ENCODE results near the gene CEND1.
A peak's percentile ranks its signal among the peaks of the same experiment; 100 is the strongest.

CEND1 gene

DNA sequence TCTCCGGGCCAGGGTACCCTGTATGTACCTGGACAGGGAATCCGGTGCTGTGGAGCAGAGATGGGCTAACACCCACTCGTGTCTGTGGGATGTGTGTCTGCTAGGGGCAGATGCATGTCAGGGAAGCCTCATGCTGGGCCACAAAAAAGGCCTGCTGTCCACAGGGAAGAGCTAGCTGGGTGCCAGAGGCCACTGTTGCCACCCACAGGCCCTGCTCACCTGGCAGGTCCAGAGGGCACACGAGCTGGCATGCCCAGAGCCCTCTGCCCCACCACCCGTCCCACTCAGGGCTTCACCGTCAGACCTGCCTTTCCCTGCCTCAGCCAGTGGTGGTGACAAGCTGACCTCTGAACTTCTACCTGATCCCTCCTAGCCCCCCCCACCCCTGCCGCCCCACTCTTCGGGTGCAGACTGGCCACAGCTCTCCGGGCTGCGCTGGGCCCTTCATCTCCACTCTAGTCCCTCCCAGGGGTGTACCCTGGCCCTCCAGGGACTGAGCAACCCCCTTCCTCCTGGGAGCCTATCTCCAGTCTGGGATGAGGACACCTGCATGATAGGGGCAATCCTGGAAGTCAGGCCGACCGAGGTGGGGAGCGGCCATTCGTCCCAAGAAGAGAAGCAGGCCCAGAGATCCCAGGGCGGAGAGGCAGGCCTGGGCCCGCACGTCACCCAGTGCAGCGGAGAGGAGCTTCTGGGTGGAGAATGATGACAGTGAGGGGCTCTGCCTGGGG, 6.8 kb upstream of the CEND1 start:
- Histone ChIP-seq H3K9ac (ENCODE audit: insufficient read length, low read depth) (peak overlapping the region; percentile 88), H3K36me3 (ENCODE audit: insufficient read depth, insufficient read length, low read length) (peaks cover 60% of the 10 kb centered on the region), H3K4me1 (ENCODE audit: insufficient read depth, insufficient read length) (peaks cover 38% of the 10 kb centered on the region), H3K27me3 (ENCODE audit: insufficient read depth, insufficient read length) (no peaks in the 10 kb centered on the region), H3K9me3 (ENCODE audit: insufficient read depth, low read length) (no peaks in the 10 kb centered on the region), H3K4me3 (ENCODE audit: insufficient read length, low read depth) (peak overlapping the region; percentile 94)
- no peak for TF ChIP-seq ZNF274 (IDR thresholded peaks at IDR 0.05; ENCODE audit: low read depth, low read length)
- no peak for TF ChIP-seq YY1 (IDR thresholded peaks at IDR 0.05; ENCODE audit: insufficient read depth, insufficient read length)
- no peak for TF ChIP-seq SUZ12 (IDR thresholded peaks at IDR 0.05; ENCODE audit: extremely low read depth, insufficient read depth, insufficient read length)
- no peak for DNase-seq (ENCODE audit: low read depth, low spot score)

DNA sequence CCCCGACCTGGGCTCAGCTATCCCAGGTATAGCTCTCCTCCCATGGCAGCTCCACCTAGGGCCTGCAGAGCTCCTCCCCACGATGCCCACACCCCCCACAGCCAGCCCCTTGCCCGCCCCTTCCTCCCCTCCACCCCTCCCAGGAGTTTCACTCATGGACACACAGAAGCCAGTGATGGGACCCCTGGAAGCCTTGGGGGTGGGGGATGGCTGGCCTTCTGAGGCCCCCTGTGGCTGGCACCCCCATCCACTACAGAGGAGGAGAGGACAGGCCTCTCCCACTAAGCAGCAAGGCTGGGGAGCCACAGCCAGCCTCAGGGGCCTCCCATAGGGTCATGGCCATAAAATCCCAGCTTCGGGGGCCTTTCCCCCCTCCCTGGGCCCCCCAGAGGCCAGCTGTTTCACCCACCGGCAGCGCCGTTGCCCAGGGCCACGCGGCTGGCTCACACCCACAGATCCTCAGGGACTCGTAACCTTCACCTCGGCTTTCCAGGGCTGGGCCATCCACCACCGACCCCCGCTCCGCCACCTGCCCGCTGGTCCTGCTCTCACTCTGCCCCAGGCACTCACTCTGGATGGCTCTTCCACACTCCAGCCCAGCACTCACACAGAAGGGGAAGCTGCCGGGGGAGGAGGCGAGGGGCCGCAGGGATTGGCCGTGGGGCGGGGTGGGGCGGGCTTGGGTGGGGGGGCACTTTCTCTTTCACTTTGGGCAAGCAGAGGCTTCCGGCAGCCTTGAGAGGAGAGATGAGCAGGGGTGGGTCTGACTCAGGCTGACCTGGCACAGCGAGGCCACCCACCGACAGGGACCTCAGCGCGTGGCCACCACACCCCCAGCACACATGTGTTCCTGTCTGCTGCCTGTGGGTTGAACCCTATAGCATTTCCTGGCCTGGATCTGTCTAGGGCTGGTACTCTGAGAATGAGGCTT, 6.0 kb upstream of the CEND1 start:
- Histone ChIP-seq H3K4me1 (ENCODE audit: insufficient read depth, insufficient read length) (peaks cover 46% of the 10 kb centered on the region), H3K9me3 (ENCODE audit: insufficient read depth, low read length) (no peaks in the 10 kb centered on the region), H3K36me3 (ENCODE audit: insufficient read depth, insufficient read length, low read length) (peaks cover 60% of the 10 kb centered on the region), H3K4me3 (ENCODE audit: insufficient read length, low read depth) (peak overlapping the region; percentile 94), H3K9ac (ENCODE audit: insufficient read length, low read depth) (peak overlapping the region; percentile 88), H3K27me3 (ENCODE audit: insufficient read depth, insufficient read length) (no peaks in the 10 kb centered on the region)
- no peak for DNase-seq (ENCODE audit: low read depth, low spot score)
- TF ChIP-seq ZNF274 (IDR thresholded peaks at IDR 0.05; ENCODE audit: low read depth, low read length), result no peak
- TF ChIP-seq YY1 (IDR thresholded peaks at IDR 0.05; ENCODE audit: insufficient read depth, insufficient read length), result no peak
- TF ChIP-seq SUZ12 (IDR thresholded peaks at IDR 0.05; ENCODE audit: extremely low read depth, insufficient read depth, insufficient read length), result no peak

DNA sequence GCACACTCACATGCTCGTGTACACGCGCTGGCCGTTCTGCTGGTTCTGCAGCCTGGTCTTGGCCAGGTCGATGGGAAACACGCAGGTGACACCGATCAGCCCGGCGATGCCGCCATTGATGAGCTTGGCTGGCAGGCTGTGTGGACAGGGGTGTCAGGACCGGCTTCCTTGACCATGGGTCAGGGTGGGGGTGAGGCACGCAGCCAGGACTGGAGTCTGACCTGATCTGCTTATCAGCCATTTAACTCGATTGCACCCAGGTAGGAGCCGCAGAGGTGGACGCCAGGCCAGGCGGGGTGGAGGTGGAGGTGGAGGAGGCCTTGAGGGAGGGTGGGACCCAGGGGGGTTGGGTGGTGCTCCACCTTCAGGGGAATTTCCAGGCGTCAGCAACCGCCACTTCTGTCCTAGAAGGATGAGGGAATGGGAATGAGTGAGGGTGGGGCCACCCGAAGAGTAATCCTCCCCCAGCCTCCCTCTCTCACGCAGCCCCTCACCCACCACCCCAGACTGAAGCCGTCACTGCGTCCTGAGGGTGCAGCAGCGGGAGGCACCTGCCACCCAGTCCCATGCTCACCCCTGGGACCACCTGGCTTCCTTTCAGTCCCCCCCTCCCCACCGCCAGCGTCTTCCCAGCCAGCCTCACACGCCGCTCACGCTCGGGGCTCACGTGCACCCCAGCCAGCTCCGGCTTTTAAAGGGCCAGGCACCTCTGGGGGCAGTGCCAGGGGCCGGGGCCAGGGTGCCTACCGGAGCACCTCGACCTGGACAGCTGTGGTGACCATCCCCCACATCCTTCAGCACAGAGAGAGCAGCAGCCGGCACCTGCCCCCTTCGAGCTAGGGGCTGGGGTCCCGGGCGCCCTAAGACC, 5.1 kb upstream of the CEND1 start:
- no peaks in the 10 kb centered on the region for H3K9me3 ChIP-seq (ENCODE audit: insufficient read depth, low read length)
- H3K27me3 ChIP-seq (ENCODE audit: insufficient read depth, insufficient read length), result no peaks in the 10 kb centered on the region
- peaks cover 52% of the 10 kb centered on the region for H3K36me3 ChIP-seq (ENCODE audit: insufficient read depth, insufficient read length, low read length)
- peak overlapping the region; percentile 77 for H3K9ac ChIP-seq (ENCODE audit: insufficient read length, low read depth)
- no peak for TF ChIP-seq ZNF274 (IDR thresholded peaks at IDR 0.05; ENCODE audit: low read depth, low read length)
- TF ChIP-seq YY1 (IDR thresholded peaks at IDR 0.05; ENCODE audit: insufficient read depth, insufficient read length), result no peak
- TF ChIP-seq SUZ12 (IDR thresholded peaks at IDR 0.05; ENCODE audit: extremely low read depth, insufficient read depth, insufficient read length), result no peak
- DNase-seq (ENCODE audit: low read depth, low spot score), result no peak
- H3K4me1 ChIP-seq (ENCODE audit: insufficient read depth, insufficient read length), result peaks cover 50% of the 10 kb centered on the region
- H3K4me3 ChIP-seq (ENCODE audit: insufficient read length, low read depth), result peak overlapping the region; percentile 24

DNA sequence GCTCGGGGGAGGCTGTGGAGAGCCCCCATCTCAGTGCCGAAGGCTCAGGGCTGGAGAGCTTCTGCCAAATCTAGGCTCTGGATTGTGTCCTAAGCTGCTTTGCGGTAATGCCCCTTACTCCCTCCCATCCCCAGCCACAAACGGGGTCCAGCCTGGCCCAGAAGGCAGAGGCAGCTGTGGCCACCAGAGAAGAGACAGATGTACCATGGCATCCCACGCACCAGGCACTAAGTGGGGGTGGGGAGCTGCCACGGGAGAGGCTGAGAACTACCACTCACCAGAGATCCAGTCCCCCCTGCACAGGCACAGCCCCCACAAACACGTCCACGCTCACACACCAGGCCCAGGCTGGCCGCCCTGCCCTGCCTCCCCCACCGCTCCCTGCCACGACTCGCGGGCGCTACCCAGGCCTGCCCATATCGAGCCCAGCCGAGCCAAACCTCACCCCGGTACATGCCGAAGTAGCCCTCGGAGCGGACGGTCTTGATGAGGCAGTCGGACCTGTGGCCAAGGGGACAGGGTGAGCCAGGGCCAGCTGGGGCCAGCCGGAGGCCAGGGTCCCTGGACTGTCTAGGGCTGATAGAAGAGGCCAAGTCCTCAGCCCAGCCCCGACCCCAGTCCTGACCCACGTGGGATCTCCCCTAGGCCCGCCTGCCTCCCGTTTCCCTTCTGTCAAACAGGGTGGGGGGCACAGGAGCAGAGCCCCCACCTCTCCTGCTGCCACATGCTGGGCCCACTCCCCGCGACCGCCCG, 4.3 kb upstream of the CEND1 start:
- Histone ChIP-seq H3K4me3 (ENCODE audit: insufficient read length, low read depth) (no peak overlapping the region), H3K4me1 (ENCODE audit: insufficient read depth, insufficient read length) (peaks cover 49% of the 10 kb centered on the region), H3K27me3 (ENCODE audit: insufficient read depth, insufficient read length) (no peaks in the 10 kb centered on the region), H3K9me3 (ENCODE audit: insufficient read depth, low read length) (no peaks in the 10 kb centered on the region), H3K36me3 (ENCODE audit: insufficient read depth, insufficient read length, low read length) (peaks cover 43% of the 10 kb centered on the region), H3K9ac (ENCODE audit: insufficient read length, low read depth) (peak overlapping the region; percentile 59)
- no peak for DNase-seq (ENCODE audit: low read depth, low spot score)
- no peak for TF ChIP-seq ZNF274 (IDR thresholded peaks at IDR 0.05; ENCODE audit: low read depth, low read length)
- TF ChIP-seq SUZ12 (IDR thresholded peaks at IDR 0.05; ENCODE audit: extremely low read depth, insufficient read depth, insufficient read length), result no peak
- TF ChIP-seq YY1 (IDR thresholded peaks at IDR 0.05; ENCODE audit: insufficient read depth, insufficient read length), result no peak

DNA sequence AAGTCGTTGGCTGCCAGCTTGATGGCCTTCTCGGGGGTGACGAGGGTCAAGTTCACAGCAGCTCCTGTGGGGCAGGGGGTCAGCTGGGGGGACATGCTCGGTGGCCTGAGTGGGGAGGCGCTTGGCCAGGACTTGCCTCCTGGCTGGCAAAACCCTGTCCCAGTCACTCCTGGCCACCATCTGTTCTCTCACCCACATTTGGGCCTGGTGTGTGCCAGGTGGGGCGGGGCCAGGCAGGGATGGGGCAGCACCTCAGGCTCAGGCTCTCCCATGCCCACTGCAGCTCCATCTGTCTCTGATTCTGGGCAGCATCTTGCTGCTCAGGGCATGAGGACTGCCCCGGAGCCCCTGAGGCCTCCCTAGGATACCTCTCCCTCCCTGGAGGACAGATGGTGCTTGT, 3.7 kb upstream of the CEND1 start:
- Histone ChIP-seq H3K36me3 (ENCODE audit: insufficient read depth, insufficient read length, low read length) (peaks cover 39% of the 10 kb centered on the region), H3K27me3 (ENCODE audit: insufficient read depth, insufficient read length) (no peaks in the 10 kb centered on the region), H3K4me3 (ENCODE audit: insufficient read length, low read depth) (no peak overlapping the region), H3K4me1 (ENCODE audit: insufficient read depth, insufficient read length) (peaks cover 53% of the 10 kb centered on the region), H3K9me3 (ENCODE audit: insufficient read depth, low read length) (no peaks in the 10 kb centered on the region), H3K9ac (ENCODE audit: insufficient read length, low read depth) (peak overlapping the region; percentile 15)
- DNase-seq (ENCODE audit: low read depth, low spot score), result no peak
- TF ChIP-seq ZNF274 (IDR thresholded peaks at IDR 0.05; ENCODE audit: low read depth, low read length) (no peak), YY1 (IDR thresholded peaks at IDR 0.05; ENCODE audit: insufficient read depth, insufficient read length) (no peak), SUZ12 (IDR thresholded peaks at IDR 0.05; ENCODE audit: extremely low read depth, insufficient read depth, insufficient read length) (no peak)

DNA sequence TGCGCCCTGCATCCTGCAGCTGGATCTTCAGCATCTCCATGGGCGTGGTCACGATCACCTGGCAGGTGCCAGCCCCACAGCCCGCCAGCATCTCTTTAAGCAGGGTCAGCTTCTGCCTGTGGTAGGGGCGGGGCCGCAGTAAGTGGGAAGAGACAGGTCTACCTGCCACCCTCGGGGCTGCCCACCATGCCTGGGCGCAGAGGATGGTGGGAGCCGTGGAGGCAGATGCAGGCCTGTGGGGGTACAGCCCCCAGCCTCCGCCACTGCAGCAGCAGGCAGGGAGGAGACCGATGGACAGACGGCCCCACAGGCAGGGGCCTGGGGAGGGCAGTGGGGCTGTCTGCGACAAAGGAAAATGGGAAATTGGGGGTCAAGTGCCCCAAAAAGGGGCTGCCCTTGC, 3.0 kb upstream of the CEND1 start:
- Histone ChIP-seq H3K4me3 (ENCODE audit: insufficient read length, low read depth) (no peak overlapping the region), H3K4me1 (ENCODE audit: insufficient read depth, insufficient read length) (peaks cover 54% of the 10 kb centered on the region), H3K36me3 (ENCODE audit: insufficient read depth, insufficient read length, low read length) (peaks cover 39% of the 10 kb centered on the region), H3K9me3 (ENCODE audit: insufficient read depth, low read length) (no peaks in the 10 kb centered on the region), H3K27me3 (ENCODE audit: insufficient read depth, insufficient read length) (no peaks in the 10 kb centered on the region), H3K9ac (ENCODE audit: insufficient read length, low read depth) (no peak overlapping the region)
- no peak for TF ChIP-seq SUZ12 (IDR thresholded peaks at IDR 0.05; ENCODE audit: extremely low read depth, insufficient read depth, insufficient read length)
- no peak for TF ChIP-seq ZNF274 (IDR thresholded peaks at IDR 0.05; ENCODE audit: low read depth, low read length)
- TF ChIP-seq YY1 (IDR thresholded peaks at IDR 0.05; ENCODE audit: insufficient read depth, insufficient read length), result no peak
- no peak for DNase-seq (ENCODE audit: low read depth, low spot score)

Data from NT2/D1 (cell line).